ENCODE data around the gene SLC25A14.
"Not testable (repeated sequence)": the region's sequence is repeated elsewhere in the genome, so short reads cannot be mapped to it uniquely, and the experiment has no call there.

The SLC25A14 gene

GRCh38 chrX:130301405-130301804 is 38.3 kb upstream of the SLC25A14 start:
- H3K36me3 ChIP-seq (ENCODE audit: low read length) = no peaks in the 10 kb centered on the region
- H2AFZ ChIP-seq (ENCODE audit: low read depth, low read length, severe bottlenecking) = no peak overlapping the region
- no peak overlapping the region for H3K4me3 ChIP-seq (ENCODE audit: insufficient read depth, low read length, poor library complexity, severe bottlenecking)
- H3F3A ChIP-seq (ENCODE audit: insufficient read depth) = no peaks in the 10 kb centered on the region
- no peak for TF ChIP-seq EZH2phosphoT487 (conservative IDR thresholded peaks at IDR 0.05; ENCODE audit: low read length)
- TF ChIP-seq CTCF (IDR thresholded peaks at IDR 0.05; ENCODE audit: insufficient read depth, low read length, poor library complexity, severe bottlenecking) = no peak
- H3K9me2 ChIP-seq (replicated peaks; ENCODE audit: insufficient read depth, low read length) = no peaks in the 10 kb centered on the region
- no peaks in the 10 kb centered on the region for H3K27me3 ChIP-seq (ENCODE audit: low read length)
- H3K9me3 ChIP-seq (ENCODE audit: insufficient read depth, low read length) = no peaks in the 10 kb centered on the region
- no peaks in the 10 kb centered on the region for H3K79me2 ChIP-seq (ENCODE audit: insufficient read depth, low read length)
- H3K4me2 ChIP-seq (ENCODE audit: low read depth, low read length, poor library complexity, severe bottlenecking) = no peak overlapping the region
- no peak overlapping the region for H3K9ac ChIP-seq (ENCODE audit: low read length)
- no peaks in the 10 kb centered on the region for H4K20me1 ChIP-seq (ENCODE audit: low read depth, low read length)
- no peak overlapping the region for H3K27ac ChIP-seq (ENCODE audit: low read depth, low read length)

- H3K9ac ChIP-seq (ENCODE audit: low read length) = no peak overlapping the region
- H3F3A ChIP-seq (ENCODE audit: insufficient read depth) = no peaks in the 10 kb centered on the region
- no peaks in the 10 kb centered on the region for H3K9me3 ChIP-seq (ENCODE audit: insufficient read depth, low read length)
- H3K79me2 ChIP-seq (ENCODE audit: insufficient read depth, low read length) = no peaks in the 10 kb centered on the region
- TF ChIP-seq EZH2phosphoT487 (conservative IDR thresholded peaks at IDR 0.05; ENCODE audit: low read length) (no peak), CTCF (IDR thresholded peaks at IDR 0.05; ENCODE audit: insufficient read depth, low read length, poor library complexity, severe bottlenecking) (no peak)
- no peak overlapping the region for H3K27ac ChIP-seq (ENCODE audit: low read depth, low read length)
- H3K9me2 ChIP-seq (replicated peaks; ENCODE audit: insufficient read depth, low read length) = no peaks in the 10 kb centered on the region
- no peak overlapping the region for H2AFZ ChIP-seq (ENCODE audit: low read depth, low read length, severe bottlenecking)
- no peaks in the 10 kb centered on the region for H3K36me3 ChIP-seq (ENCODE audit: low read length)
- H3K4me3 ChIP-seq (ENCODE audit: insufficient read depth, low read length, poor library complexity, severe bottlenecking) = no peak overlapping the region
- H3K4me2 ChIP-seq (ENCODE audit: low read depth, low read length, poor library complexity, severe bottlenecking) = no peak overlapping the region
- H4K20me1 ChIP-seq (ENCODE audit: low read depth, low read length) = no peaks in the 10 kb centered on the region
- H3K27me3 ChIP-seq (ENCODE audit: low read length) = no peaks in the 10 kb centered on the region
Observed at GRCh38 chrX:130301977-130302376, 37.7 kb upstream of the SLC25A14 start.

- H3K4me3 ChIP-seq (ENCODE audit: insufficient read depth, low read length, poor library complexity, severe bottlenecking) = no peak overlapping the region
- no peak overlapping the region for H3K9ac ChIP-seq (ENCODE audit: low read length)
- H3K36me3 ChIP-seq (ENCODE audit: low read length) = no peaks in the 10 kb centered on the region
- no peak overlapping the region for H3K27ac ChIP-seq (ENCODE audit: low read depth, low read length)
- no peaks in the 10 kb centered on the region for H3K27me3 ChIP-seq (ENCODE audit: low read length)
- H3K79me2 ChIP-seq (ENCODE audit: insufficient read depth, low read length) = no peaks in the 10 kb centered on the region
- H3F3A ChIP-seq (ENCODE audit: insufficient read depth) = no peaks in the 10 kb centered on the region
- H3K9me2 ChIP-seq (replicated peaks; ENCODE audit: insufficient read depth, low read length) = no peaks in the 10 kb centered on the region
- no peak overlapping the region for H2AFZ ChIP-seq (ENCODE audit: low read depth, low read length, severe bottlenecking)
- H4K20me1 ChIP-seq (ENCODE audit: low read depth, low read length) = no peaks in the 10 kb centered on the region
- no peaks in the 10 kb centered on the region for H3K9me3 ChIP-seq (ENCODE audit: insufficient read depth, low read length)
- H3K4me2 ChIP-seq (ENCODE audit: low read depth, low read length, poor library complexity, severe bottlenecking) = no peak overlapping the region
- TF ChIP-seq CTCF (IDR thresholded peaks at IDR 0.05; ENCODE audit: insufficient read depth, low read length, poor library complexity, severe bottlenecking) = no peak
- no peak for TF ChIP-seq EZH2phosphoT487 (conservative IDR thresholded peaks at IDR 0.05; ENCODE audit: low read length)
Observed at GRCh38 chrX:130304587-130305368, 34.9 kb upstream of the SLC25A14 start.

GRCh38 chrX:130319886-130320285 is 19.8 kb upstream of the SLC25A14 start:
- H3K9me2 ChIP-seq (replicated peaks; ENCODE audit: insufficient read depth, low read length) = not testable (repeated sequence)

More at GRCh38 chrX:130319886-130320285, 19.8 kb upstream of the SLC25A14 start:
- H2AFZ ChIP-seq (ENCODE audit: low read depth, low read length, severe bottlenecking); H3K4me2 ChIP-seq (ENCODE audit: low read depth, low read length, poor library complexity, severe bottlenecking); H3F3A ChIP-seq (ENCODE audit: insufficient read depth); H3K79me2 ChIP-seq (ENCODE audit: insufficient read depth, low read length); H3K4me3 ChIP-seq (ENCODE audit: insufficient read depth, low read length, poor library complexity, severe bottlenecking); H3K9me3 ChIP-seq (ENCODE audit: insufficient read depth, low read length); H3K9ac ChIP-seq (ENCODE audit: low read length); H3K27ac ChIP-seq (ENCODE audit: low read depth, low read length); H4K20me1 ChIP-seq (ENCODE audit: low read depth, low read length); H3K27me3 ChIP-seq (ENCODE audit: low read length); H3K36me3 ChIP-seq (ENCODE audit: low read length): not testable (repeated sequence)
